ENCODE measurements around the gene ADARB1. TPM values are rescaled to one million over a fixed set of nuclear protein-coding genes. Genes with fewer than 3 reads are reported as not detected.

Gene ADARB1
- total and polyA plus RNA-seq, 9 of the 15 experiments (the other 6 are each of a cell fraction or from before 2014, with no cell fraction given): 6.7 to 16.0 (median 8.3) TPM

- Histone ChIP-seq H4K20me1 (replicated peaks; ENCODE audit: control insufficient read depth, insufficient read depth, low read length) (no peaks in the 10 kb centered on the region), H3K79me2 (ENCODE audit: control insufficient read depth, insufficient read depth, low read length) (no peaks in the 10 kb centered on the region), H3K9ac (ENCODE audit: insufficient read depth in 1 of 2, low read depth in 2 of 2, low read length in 2 of 2) (peak overlapping the region; percentile 29 to 47; a peak in 2 of 4 replicates), H3K27me3 (ENCODE audit: control insufficient read depth in 2 of 2, insufficient read depth in 2 of 2, low read length in 2 of 2) (no peaks in the 10 kb centered on the region), H2AFZ (ENCODE audit: low read depth, low read length) (peak overlapping the region; percentile 75), H3K4me1 (replicated peaks in 1 of 2; ENCODE audit: control insufficient read depth in 2 of 2, insufficient read depth in 2 of 2, low read length in 2 of 2) (peaks cover 19 to 23% of the 10 kb centered on the region in 2 experiments; a peak in 4 of 5 replicates), H3K27ac (ENCODE audit: extremely low read depth, low read depth, low read length) (peak overlapping the region; percentile 23; the same call in 2 of the 3 replicates), H3K9me3 (replicated peaks; ENCODE audit: control insufficient read depth, insufficient read depth, low read depth, low read length) (no peaks in the 10 kb centered on the region), H3K9me1 (ENCODE audit: control insufficient read depth, insufficient read depth, low read length) (no peaks in the 10 kb centered on the region), H3K4me2 (ENCODE audit: insufficient read depth, low read length) (peak overlapping the region; percentile 11; the same call in 1 of the 2 replicates), H3K4me3 (no peak overlapping the region), H3K36me3 (ENCODE audit: control insufficient read depth, insufficient read depth, low read length) (no peaks in the 10 kb centered on the region)
- in situ Hi-C loops (cut with MboI) (loop anchor here (5.0 kb wide), 1 partner anchor 191 kb away; no protein-coding TSS in a partner anchor), intact Hi-C loops (cut with micrococcal nuclease) (loop anchor here (1.0 to 10.0 kb wide), 2 partner anchors 39 to 124 kb away; no protein-coding TSS in a partner anchor)
- 30% methylated on average over 11 of the region's 12 CpGs for WGBS (ENCODE audit: insufficient coverage, low coverage, missing lambda C conversion rate)
- POLR2A ChIA-PET: interaction anchor here (0.5 to 1.2 kb wide), 8 partner anchors 14 to 230 kb away, joined by 3 to 4 read pairs (median 3); no protein-coding TSS in a partner anchor
- ATAC-seq: peak; percentile 86
- peak; percentile 75 for FAIRE-seq
- BruUV-seq (replicated peaks): no TSS peak
- DNase-seq (ENCODE audit: extremely low read depth in 1 of 4, low spot score in 3 of 4): peak; percentile 85 to 95 (median 86)
- CTCF ChIA-PET (ENCODE audit: low intra/inter-chr PET ratio): interaction anchor here (0.6 to 5.2 kb wide), 11 partner anchors 21 to 682 kb away, joined by 3 to 51 read pairs (median 4); no protein-coding TSS in a partner anchor
- TF ChIP-seq FOXP4 (CRISPR knock-in tag; IDR thresholded peaks at IDR 0.05; ENCODE audit: borderline replicate concordance) (peak; percentile 34; the same call in 1 of the 2 replicates), ETS1 (conservative IDR thresholded peaks at IDR 0.05; ENCODE audit: control insufficient read depth, low read depth, low read length) (no peak), MTA1 (IDR thresholded peaks at IDR 0.05; ENCODE audit: borderline replicate concordance) (0 out of 2 replicates have a peak, but pooled peaks have one; percentile 42), CTBP1 (IDR thresholded peaks at IDR 0.05; ENCODE audit: borderline replicate concordance) (0 out of 2 replicates have a peak, but pooled peaks have one; percentile 19), FOXP1 (CRISPR knock-in tag; IDR thresholded peaks at IDR 0.05) (peak; percentile 94), E2F6 (IDR thresholded peaks at IDR 0.05; ENCODE audit: borderline replicate concordance in 1 of 2, extremely low read depth in 1 of 2, insufficient read depth in 1 of 2, insufficient read length in 1 of 2, low read depth in 1 of 2, low read length in 1 of 2, poor library complexity in 1 of 2, severe bottlenecking in 1 of 2) (peak; percentile 37 to 90), RAD51 (IDR thresholded peaks at IDR 0.05; ENCODE audit: borderline replicate concordance, low read depth) (no peak; the same call in 1 of the 2 replicates), ATF3 (IDR thresholded peaks at IDR 0.05) (no peak), ATF3 (CRISPR knock-in tag; conservative IDR thresholded peaks at IDR 0.05) (peak; percentile 67; the same call in 1 of the 2 replicates), NR2C1 (IDR thresholded peaks at IDR 0.05) (no peak), NR2C1 (tag; IDR thresholded peaks at IDR 0.05) (no peak), HNRNPLL (IDR thresholded peaks at IDR 0.05; ENCODE audit: low read depth, low read length, poor library complexity, severe bottlenecking) (no peak), JUND (IDR thresholded peaks at IDR 0.05; ENCODE audit: borderline replicate concordance, low read depth, low read length) (peak; percentile 51), JUND (tag; IDR thresholded peaks at IDR 0.05; ENCODE audit: borderline replicate concordance, low read depth, low read length) (no peak; the same call in 2 of the 3 replicates)
These were observed 64.0 kb downstream of the ADARB1 start for GRCh38 chr21:45138199-45139002.

Measured in K562 (cell line).